SK-N-SH treated with all-trans-retinoic acid at 6 μM for 48 hours (cell line): Measurements from ENCODE around the gene HNRNPUL1.

Experiments
- ATAC-seq: fragments of 200-7000 bp; cut with Tn5 transposase; 3 replicates; pipeline ENCODE4 v1.9.1; 2020; ENCODE audit warnings: mild to moderate bottlenecking, moderate library complexity
- ARNTL ChIP-seq: fragments of 450-650 bp; formaldehyde crosslinking; IDR thresholded peaks from 2 replicates; pipeline ENCODE4 v1.5.0; 2020; ENCODE audit warnings: low read depth, mild to moderate bottlenecking, moderate library complexity, borderline replicate concordance
- BACH2 ChIP-seq: fragments of 250-450 bp; sonication (Bioruptor Pico); IDR thresholded peaks from 2 replicates; pipeline ENCODE4 v1.9.0; 2021; ENCODE audit warnings: mild to moderate bottlenecking, borderline replicate concordance
- CREB5 ChIP-seq: fragments of 250-450 bp; sonication (Bioruptor Pico); IDR thresholded peaks from 2 replicates; pipeline ENCODE4 v1.5.1; 2020; ENCODE audit warnings: low read depth, mild to moderate bottlenecking, moderate library complexity
- CSDC2 ChIP-seq: fragments of 250-450 bp; sonication (Bioruptor Pico); IDR thresholded peaks from 2 replicates; pipeline ENCODE4 v1.5.0; 2020; ENCODE audit warnings: mild to moderate bottlenecking, moderate library complexity
- CSRNP3 ChIP-seq: fragments of 250-450 bp; sonication (Bioruptor Pico); IDR thresholded peaks from 2 replicates; pipeline ENCODE4 v1.5.1; 2021; ENCODE audit warnings: mild to moderate bottlenecking, moderate library complexity
- ESRRG ChIP-seq: fragments of 250-450 bp; sonication (Bioruptor Pico); IDR thresholded peaks from 2 replicates; pipeline ENCODE4 v1.6.1; 2021; ENCODE audit warnings: mild to moderate bottlenecking
- GLIS3 ChIP-seq: fragments of 250-450 bp; sonication (Bioruptor Pico); IDR thresholded peaks from 2 replicates; pipeline ENCODE4 v1.5.0; 2020; ENCODE audit warnings: mild to moderate bottlenecking, moderate library complexity
- ISL1 ChIP-seq: fragments of 250-450 bp; sonication (Bioruptor Pico); IDR thresholded peaks from 2 replicates; pipeline ENCODE4 v2.1.2; 2022; ENCODE audit warnings: mild to moderate bottlenecking, moderate library complexity
- PATZ1 ChIP-seq: fragments of 250-450 bp; sonication (Bioruptor Pico); IDR thresholded peaks from 2 replicates; pipeline ENCODE4 v1.8.0; 2020; ENCODE audit warnings: mild to moderate bottlenecking, moderate library complexity, borderline replicate concordance
- POU6F1 ChIP-seq: fragments of 250-450 bp; sonication (Bioruptor Pico); IDR thresholded peaks from 2 replicates; pipeline ENCODE4 v1.8.0; 2021; ENCODE audit warnings: low read depth, mild to moderate bottlenecking, moderate library complexity, borderline replicate concordance
- RARB ChIP-seq: fragments of 250-450 bp; sonication (Bioruptor Pico); IDR thresholded peaks from 2 replicates; pipeline ENCODE4 v1.8.0; 2021; ENCODE audit warnings: mild to moderate bottlenecking, moderate library complexity
- SNAI2 ChIP-seq: fragments of 250-450 bp; sonication (Bioruptor Pico); IDR thresholded peaks from 2 replicates; pipeline ENCODE4 v1.5.0; 2020; ENCODE audit warnings: mild to moderate bottlenecking, moderate library complexity
- TSHZ2 ChIP-seq: fragments of 250-450 bp; sonication (Bioruptor Pico); IDR thresholded peaks from 2 replicates; pipeline ENCODE4 v1.5.0; 2020; ENCODE audit warnings: mild to moderate bottlenecking, moderate library complexity
- ZFP3 ChIP-seq: fragments of 250-450 bp; sonication (Bioruptor Pico); IDR thresholded peaks from 2 replicates; pipeline ENCODE4 v1.5.0; 2020; ENCODE audit warnings: mild to moderate bottlenecking, moderate library complexity
- ZFP30 ChIP-seq: fragments of 450-650 bp; formaldehyde crosslinking; IDR thresholded peaks from 2 replicates; pipeline ENCODE4 v1.5.0; 2022; ENCODE audit warnings: mild to moderate bottlenecking, moderate library complexity
- ZNF565 ChIP-seq: fragments of 450-650 bp; formaldehyde crosslinking; conservative IDR thresholded peaks from 2 replicates; pipeline ENCODE4 v1.5.0; 2020; ENCODE audit warnings: low read depth, mild to moderate bottlenecking, moderate library complexity
- ZNF70 ChIP-seq: fragments of 450-650 bp; formaldehyde crosslinking; IDR thresholded peaks from 2 replicates; pipeline ENCODE4 v1.5.0; 2020; ENCODE audit warnings: mild to moderate bottlenecking, moderate library complexity
- ZNF8 ChIP-seq: fragments of 450-650 bp; formaldehyde crosslinking; IDR thresholded peaks from 2 replicates; pipeline ENCODE4 v1.5.0; 2020; ENCODE audit warnings: mild to moderate bottlenecking, moderate library complexity

HNRNPUL1 gene

GRCh38 chr19:41325947-41326706 is 62.0 kb downstream of the HNRNPUL1 start:
- ATAC-seq: peak; percentile 6
- TF ChIP-seq POU6F1 (CRISPR knock-in tag): no peak
- no peak for TF ChIP-seq CREB5 (CRISPR knock-in tag)
- TF ChIP-seq ZFP3 (CRISPR knock-in tag): peak; percentile 27; the same call in 1 of the 2 replicates
- no peak for TF ChIP-seq ISL1 (CRISPR knock-in tag)
- 0 out of 2 replicates have a peak, but pooled peaks have one; percentile 22 for TF ChIP-seq PATZ1 (CRISPR knock-in tag)
- no peak for TF ChIP-seq SNAI2
- TF ChIP-seq TSHZ2 (CRISPR knock-in tag): no peak

- ATAC-seq: no peak
- TF ChIP-seq SNAI2 (no peak), PATZ1 (CRISPR knock-in tag) (no peak), ZNF565 (CRISPR knock-in tag) (no peak), TSHZ2 (CRISPR knock-in tag) (no peak), ISL1 (CRISPR knock-in tag) (no peak), CSDC2 (CRISPR knock-in tag) (no peak), CSRNP3 (CRISPR knock-in tag) (no peak)
Observed at GRCh38 chr19:41327076-41327575, 63.0 kb downstream of the HNRNPUL1 start.

GRCh38 chr19:41327576-41328156 is 63.5 kb downstream of the HNRNPUL1 start:
- no peak for ATAC-seq
- no peak for TF ChIP-seq ZNF8 (CRISPR knock-in tag)
- TF ChIP-seq SNAI2: no peak
- no peak for TF ChIP-seq ESRRG (CRISPR knock-in tag)
- TF ChIP-seq ISL1 (CRISPR knock-in tag): no peak
- no peak for TF ChIP-seq ARNTL (CRISPR knock-in tag)
- TF ChIP-seq CREB5 (CRISPR knock-in tag): no peak
- TF ChIP-seq BACH2 (CRISPR knock-in tag): no peak
- TF ChIP-seq RARB (CRISPR knock-in tag): no peak
- no peak for TF ChIP-seq ZNF70 (CRISPR knock-in tag)
- no peak for TF ChIP-seq ZFP30
- no peak for TF ChIP-seq CSDC2 (CRISPR knock-in tag)
- TF ChIP-seq ZFP3 (CRISPR knock-in tag): no peak
- TF ChIP-seq GLIS3: no peak
